GM18508 (cell line): ENCODE results near the gene SOCS2.
"Not testable (repeated sequence)": the region's sequence is repeated elsewhere in the genome, so short reads cannot be mapped to it uniquely, and the experiment has no call there.

Source experiments
- ATAC-seq: cut with Tn5 transposase; IDR thresholded peaks from one replicate; pipeline ENCODE4 v1.9.1; 2021; ENCODE audit warnings: moderate number of reproducible peaks; ENCODE audit not compliant: insufficient read depth, unreplicated experiment

The SOCS2 gene

DNA sequence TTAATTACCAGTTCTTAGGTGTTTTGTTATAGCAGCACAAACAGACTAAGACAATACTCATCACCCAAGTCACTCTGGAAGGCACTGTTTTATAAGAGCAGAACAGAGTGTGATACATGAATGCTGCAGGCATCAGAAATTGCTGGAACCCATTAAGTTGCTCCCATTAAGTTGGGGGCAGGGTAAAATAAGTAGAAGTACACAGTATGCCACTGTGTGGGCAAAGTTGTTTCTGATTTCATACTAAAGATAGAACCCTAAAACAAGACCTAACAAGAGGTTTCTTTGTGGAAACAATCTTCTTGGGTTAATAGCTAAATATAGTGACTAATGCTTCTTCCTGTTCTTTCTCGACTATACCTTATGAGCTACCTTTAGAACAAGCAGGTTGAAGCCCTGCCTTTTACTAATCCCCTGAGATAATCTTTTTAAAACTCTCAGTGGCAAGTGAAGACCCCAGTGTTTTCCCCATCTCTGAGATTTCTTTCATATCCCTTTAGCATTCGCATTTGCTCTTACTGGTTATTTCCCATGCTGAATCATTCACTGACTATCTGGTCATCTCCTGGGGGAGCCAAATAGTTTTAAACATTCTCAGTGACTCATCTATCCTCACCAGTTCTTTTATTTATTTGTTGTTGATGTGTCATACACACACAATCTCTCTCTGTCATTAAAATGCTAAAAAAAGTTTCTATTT lies 52.3 kb downstream of the SOCS2 start:
- peak; percentile 72 for ATAC-seq

DNA sequence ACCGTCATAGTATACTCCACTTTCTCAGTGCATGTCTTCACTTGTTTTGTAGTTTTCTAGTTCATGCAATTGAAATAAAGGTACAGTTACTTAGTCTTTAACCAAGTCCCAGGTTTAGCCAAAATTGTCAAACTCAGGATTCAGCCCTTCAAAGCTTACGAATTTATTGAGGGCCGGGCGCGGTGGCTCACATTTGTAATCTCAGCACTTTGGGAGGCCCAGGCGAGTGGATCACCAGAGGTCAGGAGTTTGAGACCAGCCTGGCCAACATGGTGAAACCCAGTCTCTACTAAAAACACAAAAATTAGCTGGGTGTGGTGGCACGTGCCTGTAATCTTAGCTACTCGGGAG lies 52.8 kb downstream of the SOCS2 start:
- ATAC-seq = not testable (repeated sequence)

DNA sequence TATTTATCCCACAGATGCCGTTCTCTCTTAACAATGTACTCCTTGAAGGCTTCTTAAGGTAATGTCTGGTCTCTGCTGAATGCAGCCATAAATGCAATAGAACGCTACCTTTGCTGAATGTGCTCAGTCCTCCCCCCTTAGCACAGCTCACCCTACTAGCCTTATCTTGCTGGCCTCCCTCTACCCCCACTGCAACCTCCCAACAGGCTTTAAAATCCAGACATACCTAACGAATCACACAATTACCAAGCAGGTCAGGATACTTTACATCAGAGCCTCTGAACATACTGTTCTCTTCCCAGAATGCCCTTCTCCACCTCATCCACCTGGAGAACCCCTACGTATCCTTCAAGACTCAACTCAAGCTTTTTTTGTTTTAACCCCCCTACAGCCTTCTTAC lies 53.7 kb downstream of the SOCS2 start:
- ATAC-seq = no peak
